Neuron (in vitro differentiated cells): ENCODE results near the gene CRYBA1.
A peak's percentile ranks its signal among the peaks of the same experiment; 100 is the strongest.

ENCODE experiments used
- H2AFZ ChIP-seq: one replicate; pipeline ENCODE4 v1.6.1; 2013; ENCODE audit warnings: low read depth, mild to moderate bottlenecking, inconsistent platforms, low read length, moderate library complexity
- H3K27me3 ChIP-seq: one replicate; pipeline ENCODE4 v1.6.1; 2013; ENCODE audit warnings: low read length; ENCODE audit not compliant: insufficient read depth
- H3K36me3 ChIP-seq: one replicate; pipeline ENCODE4 v1.6.1; 2013; ENCODE audit warnings: low read length; ENCODE audit not compliant: insufficient read depth
- H3K4me1 ChIP-seq: one replicate; pipeline ENCODE4 v1.6.1; 2013; ENCODE audit warnings: low read length; ENCODE audit not compliant: insufficient read depth
- H3K4me3 ChIP-seq: 2 replicates; pipeline ENCODE4 v1.5.1; 2013; ENCODE audit warnings: mild to moderate bottlenecking, low read length, moderate library complexity
- H3K9me3 ChIP-seq: one replicate; pipeline ENCODE4 v1.6.1; 2013; ENCODE audit warnings: low read length

CRYBA1 gene

DNA sequence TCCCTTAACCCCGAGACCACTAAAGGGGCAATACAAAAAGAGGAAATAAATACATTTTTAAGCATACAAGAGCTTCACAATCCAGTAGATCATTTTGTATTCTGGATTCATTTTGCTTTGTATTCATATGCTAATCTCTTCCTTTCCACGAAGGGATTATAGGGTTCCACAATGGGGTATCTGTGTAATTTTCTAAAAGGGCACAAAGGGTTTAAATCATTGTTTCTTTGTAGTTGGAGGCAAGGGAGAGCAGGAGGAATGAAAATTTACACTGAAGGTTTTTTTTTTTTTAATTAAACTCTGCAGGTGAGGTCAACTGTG is 47.9 kb downstream of the CRYBA1 start:
- Histone ChIP-seq H2AFZ (peak overlapping the region; percentile 2), H3K36me3 (peaks cover 12% of the 10 kb centered on the region), H3K4me3 (peak overlapping the region; percentile 73), H3K9me3 (no peaks in the 10 kb centered on the region), H3K27me3 (no peaks in the 10 kb centered on the region), H3K4me1 (peaks cover 17% of the 10 kb centered on the region)

DNA sequence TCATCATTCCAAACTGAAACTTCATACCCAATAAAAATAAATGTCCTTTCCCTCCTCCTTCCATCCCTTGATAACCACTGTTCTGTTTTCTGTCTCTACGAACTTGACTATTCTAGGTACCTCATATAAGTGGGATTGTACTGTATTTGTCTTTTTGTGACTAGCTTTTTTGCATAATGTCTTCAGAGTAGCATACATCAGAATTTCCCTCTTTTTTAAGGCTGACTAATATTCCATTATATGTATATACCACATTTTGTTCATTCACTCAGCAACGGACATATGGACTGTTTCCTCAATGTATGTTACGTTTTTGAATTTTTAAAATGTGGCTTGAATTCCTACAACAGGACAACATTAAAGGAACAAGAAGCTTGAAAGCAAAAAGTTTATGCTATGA is 48.8 kb downstream of the CRYBA1 start:
- no peaks in the 10 kb centered on the region for H3K27me3 ChIP-seq
- peaks cover 3% of the 10 kb centered on the region for H3K36me3 ChIP-seq
- H3K9me3 ChIP-seq, result no peaks in the 10 kb centered on the region
- H3K4me1 ChIP-seq, result peaks cover 15% of the 10 kb centered on the region
- no peak overlapping the region for H3K4me3 ChIP-seq
- H2AFZ ChIP-seq, result no peak overlapping the region

DNA sequence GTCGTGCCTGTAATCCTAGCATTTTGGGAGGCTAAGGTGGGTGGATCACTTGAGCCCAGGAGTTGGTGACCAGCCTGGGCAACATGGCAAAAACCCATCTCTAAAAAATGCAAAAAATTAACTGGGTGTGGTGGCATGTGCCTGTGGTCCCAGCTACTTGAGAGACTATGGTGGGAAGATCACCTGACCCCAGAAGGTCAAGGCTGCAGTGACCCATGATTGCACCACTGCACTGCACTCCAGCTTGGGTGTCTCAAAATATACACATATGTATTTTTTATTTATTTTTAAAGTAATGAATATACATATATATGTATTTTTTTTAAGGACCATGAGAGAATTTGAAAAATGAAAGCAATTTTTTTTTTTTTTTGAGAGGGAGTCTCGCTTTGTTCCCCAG is 52.4 kb downstream of the CRYBA1 start:
- H3K27me3 ChIP-seq, result no peaks in the 10 kb centered on the region
- no peak overlapping the region for H2AFZ ChIP-seq

DNA sequence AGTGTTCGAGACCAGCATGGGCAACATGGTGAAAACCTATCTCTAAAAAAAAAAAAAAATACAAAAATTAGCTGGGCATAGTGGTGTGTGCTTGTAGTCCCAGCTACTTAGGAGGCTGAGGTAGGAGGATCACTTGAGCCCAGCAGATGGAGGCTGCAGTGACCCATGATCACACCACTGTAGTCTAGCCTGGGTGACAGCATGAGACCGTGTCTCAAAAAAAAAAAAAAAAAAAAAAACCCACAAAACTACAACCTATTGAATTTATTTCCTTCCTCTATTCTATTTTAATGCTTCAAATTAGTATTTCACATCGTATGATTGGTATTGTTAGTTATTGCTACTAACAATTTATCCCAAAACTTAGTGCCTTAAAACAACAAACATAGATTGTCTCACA is 56.7 kb downstream of the CRYBA1 start:
- Histone ChIP-seq H3K36me3 (no peaks in the 10 kb centered on the region), H3K4me1 (no peaks in the 10 kb centered on the region), H3K9me3 (no peaks in the 10 kb centered on the region), H2AFZ (no peak overlapping the region), H3K27me3 (no peaks in the 10 kb centered on the region), H3K4me3 (no peak overlapping the region)

More for the DNA sequence above, 52.4 kb downstream of the CRYBA1 start:
- H3K36me3 ChIP-seq, result no peaks in the 10 kb centered on the region
- peaks cover 5% of the 10 kb centered on the region for H3K4me1 ChIP-seq
- H3K4me3 ChIP-seq, result no peak overlapping the region
- H3K9me3 ChIP-seq, result no peaks in the 10 kb centered on the region
